GM18873 (cell line): ENCODE results near the gene KLF16.
"Not testable (repeated sequence)": the region's sequence is repeated elsewhere in the genome, so short reads cannot be mapped to it uniquely, and the experiment has no call there.

Source experiments
- ATAC-seq: cut with Tn5 transposase; IDR thresholded peaks from one replicate; pipeline ENCODE4 v1.9.1; 2021; ENCODE audit warnings: mild to moderate bottlenecking, moderate library complexity, moderate number of reproducible peaks; ENCODE audit not compliant: unreplicated experiment, low FRiP score

Gene KLF16

GRCh38 chr19:1863328-1863637, at the start of gene KLF16:
Gene KLF16, minus strand, starts transcription at chr19:1863579. Its CDS starts 82 bp downstream, at chr19:1863497.
- no peak for ATAC-seq

- ATAC-seq = no peak
Measured at GRCh38 chr19:1912760-1913505, 49.6 kb upstream of the KLF16 start.

- no peak for ATAC-seq
Measured at GRCh38 chr19:1911995-1912394, 48.6 kb upstream of the KLF16 start.

- no peak for ATAC-seq
Measured at GRCh38 chr19:1911098-1911497, 47.7 kb upstream of the KLF16 start.

- ATAC-seq = no peak
Measured at GRCh38 chr19:1910177-1910576, 46.8 kb upstream of the KLF16 start.

GRCh38 chr19:1909761-1910080, 46.3 kb upstream of the KLF16 start:
- ATAC-seq = no peak

- no peak for ATAC-seq
Measured at GRCh38 chr19:1908364-1908678, 44.9 kb upstream of the KLF16 start.

- no peak for ATAC-seq
Measured at GRCh38 chr19:1907563-1908363, 44.4 kb upstream of the KLF16 start.

- ATAC-seq = no peak
Measured at GRCh38 chr19:1906985-1907562, 43.7 kb upstream of the KLF16 start.

GRCh38 chr19:1905863-1906375, 42.5 kb upstream of the KLF16 start:
- no peak for ATAC-seq

GRCh38 chr19:1905110-1905862, 41.9 kb upstream of the KLF16 start, which contains the start of the genes ADAT3 and SCAMP4:
Gene ADAT3, plus strand, starts transcription at chr19:1905399. Its CDS starts 6,649 bp downstream, at chr19:1912048.
Gene SCAMP4, plus strand, starts transcription at chr19:1905399. Its CDS starts 9,621 bp downstream, at chr19:1915020.
- peak; percentile 54 for ATAC-seq

- no peak for ATAC-seq
Measured at GRCh38 chr19:1904860-1905109, 41.4 kb upstream of the KLF16 start.

- ATAC-seq = no peak
Measured at GRCh38 chr19:1902923-1903322, 39.5 kb upstream of the KLF16 start.

GRCh38 chr19:1901940-1902404, 38.6 kb upstream of the KLF16 start:
- no peak for ATAC-seq

GRCh38 chr19:1896508-1896907, 33.1 kb upstream of the KLF16 start:
- ATAC-seq = no peak

GRCh38 chr19:1893791-1894190, 30.4 kb upstream of the KLF16 start:
- ATAC-seq = no peak

GRCh38 chr19:1889907-1890306, 26.5 kb upstream of the KLF16 start:
- no peak for ATAC-seq

GRCh38 chr19:1888385-1888784, 25.0 kb upstream of the KLF16 start:
- no peak for ATAC-seq

- ATAC-seq = not testable (repeated sequence)
Measured at GRCh38 chr19:1886360-1886759, 23.0 kb upstream of the KLF16 start.

GRCh38 chr19:1885398-1886119, 22.2 kb upstream of the KLF16 start, which contains the start of gene ABHD17A:
Gene ABHD17A, minus strand, starts transcription at chr19:1885496. Its CDS starts 3,930 bp downstream, at chr19:1881566.
- not testable (repeated sequence) for ATAC-seq
